K562 (cell line): ENCODE measurements around the gene ANGPTL3. TPM values are rescaled to one million over a fixed set of nuclear protein-coding genes. Genes with fewer than 3 reads are reported as not detected.
"Not testable (repeated sequence)": the region's sequence is repeated elsewhere in the genome, so short reads cannot be mapped to it uniquely, and the experiment has no call there.

Source experiments
- ATAC-seq: fragments of 200-7000 bp; cut with Tn5 transposase; 3 replicates; pipeline ENCODE4 v1.9.1; 2020; ENCODE audit warnings: moderate library complexity
- BruUV-seq: library from RNA; stranded (reverse); fragments of 400-500 nt; replicated peaks from 2 replicates; lab custom pipeline; 2021; lab: Mats Ljungman, UMichigan
- CTCF ChIA-PET: fragments of 300-600 bp; formaldehyde crosslinking; extraction: SDS; loops from one replicate; lab custom pipeline; 2021; ENCODE audit warnings: low intra/inter-chr PET ratio; lab: Yijun Ruan, JAX
- POLR2A ChIA-PET: fragments of 300-600, 350-650 bp; sonication (Branson Sonifier 250); formaldehyde crosslinking; extraction: SDS; loops from one replicate; lab custom pipeline; 2021; ENCODE audit warnings: antibody characterized with exemption, inconsistent platforms; lab: Yijun Ruan, JAX
- DNase-seq, 4 experiments: peaks; one replicate each; pipeline versions ENCODE4 v3.0.0 to v3.0.0-alpha.2; 2011 to 2018; ENCODE audit warnings: low spot score in 3 of 4, mixed read lengths in 3 of 4; ENCODE audit errors: extremely low read depth in 1 of 4
- FAIRE-seq: peaks from 2 replicates; lab custom pipeline; 2011; peaks lifted over from hg19 to GRCh38; lab: Jason Lieb, UNC
- H2AFZ ChIP-seq: 2 replicates; pipeline ENCODE4 v1.6.0; 2011; ENCODE audit warnings: low read depth, low read length, control low read depth, inconsistent platforms
- H3K27ac ChIP-seq: fragments of 200-600 bp; 3 replicates; pipeline ENCODE4 v1.8.0; 2011; ENCODE audit warnings: low read depth, mild to moderate bottlenecking, control low read depth, inconsistent platforms, low read length, moderate library complexity, mixed read lengths; ENCODE audit errors: extremely low read depth
- H3K27me3 ChIP-seq, 2 experiments: fragments of 300-600 bp in 1 of 2; 2 replicates in 1 of 2; 3 replicates in 1 of 2; pipeline versions ENCODE4 v1.6.0 to v1.8.0; 2011; ENCODE audit warnings: inconsistent platforms in 2 of 2, low read length in 2 of 2, mild to moderate bottlenecking in 1 of 2, mixed read lengths in 1 of 2, moderate library complexity in 1 of 2; ENCODE audit not compliant: control insufficient read depth in 2 of 2, insufficient read depth in 2 of 2
- H3K36me3 ChIP-seq: fragments of 300-600 bp; 3 replicates; pipeline ENCODE4 v1.8.0; 2011; ENCODE audit warnings: mild to moderate bottlenecking, low read length, inconsistent platforms; ENCODE audit not compliant: control insufficient read depth, insufficient read depth
- H3K4me1 ChIP-seq, 2 experiments: fragments of 200-600 bp in 1 of 2; replicated peaks in 1 of 2; 2 replicates in 1 of 2; 3 replicates in 1 of 2; pipeline versions ENCODE4 v1.5.1 to v1.8.0; 2011; ENCODE audit warnings: inconsistent platforms in 2 of 2, low read length in 2 of 2, mild to moderate bottlenecking in 1 of 2, mixed read lengths in 1 of 2, moderate library complexity in 1 of 2; ENCODE audit not compliant: control insufficient read depth in 2 of 2, insufficient read depth in 2 of 2
- H3K4me2 ChIP-seq: 2 replicates; pipeline ENCODE4 v1.6.1; 2011; ENCODE audit warnings: low read length, control low read depth, inconsistent platforms, mixed read lengths; ENCODE audit not compliant: insufficient read depth
- H3K4me3 ChIP-seq: fragments of 200-600 bp; sonication (generic), shearing (Covaris generic); 2 replicates; pipeline ENCODE4 v1.5.1; 2016; ENCODE audit warnings: control low read depth, inconsistent platforms
- H3K79me2 ChIP-seq: fragments of 200-600 bp; 3 replicates; pipeline ENCODE4 v1.8.0; 2011; ENCODE audit warnings: low read length, inconsistent platforms; ENCODE audit not compliant: control insufficient read depth, insufficient read depth
- H3K9ac ChIP-seq, 2 experiments: 2 replicates each; pipeline versions ENCODE4 v1.6.0 to v1.6.1; 2011; ENCODE audit warnings: low read depth in 2 of 2, low read length in 2 of 2, control low read depth in 1 of 2, inconsistent platforms in 1 of 2, mild to moderate bottlenecking in 1 of 2, mixed read lengths in 1 of 2; ENCODE audit not compliant: insufficient read depth in 1 of 2
- H3K9me1 ChIP-seq: one replicate; pipeline ENCODE4 v1.6.0; 2011; ENCODE audit warnings: inconsistent platforms, mild to moderate bottlenecking, low read length, moderate library complexity; ENCODE audit not compliant: control insufficient read depth, insufficient read depth
- H3K9me3 ChIP-seq: replicated peaks from 2 replicates; pipeline ENCODE4 v1.5.1; 2011; ENCODE audit warnings: low read depth, low read length, inconsistent platforms; ENCODE audit not compliant: control insufficient read depth, insufficient read depth
- H4K20me1 ChIP-seq: replicated peaks from 2 replicates; pipeline ENCODE4 v1.6.1; 2011; ENCODE audit warnings: low read length, inconsistent platforms, mixed read lengths; ENCODE audit not compliant: control insufficient read depth, insufficient read depth
- NFXL1 ChIP-seq: fragments of 450-650 bp; formaldehyde crosslinking; IDR thresholded peaks from 2 replicates; pipeline ENCODE4 v1.4.0; 2021; ENCODE audit warnings: mild to moderate bottlenecking
- SREBF2 ChIP-seq: sonication (generic); formaldehyde crosslinking; IDR thresholded peaks from 2 replicates; pipeline ENCODE4 v1.4.0; 2020; ENCODE audit warnings: mild to moderate bottlenecking, missing genetic modification reagents
- ZNF146 ChIP-seq: IDR thresholded peaks from one replicate; pipeline ENCODE4 v1.6.1; 2018; ENCODE audit warnings: missing compliant biosample characterization; ENCODE audit not compliant: unreplicated experiment
- WGBS: fragments of 100-300 bp; shearing (Covaris generic); methylation state at CpG from one replicate; pipeline ENCODE4 v1.1.6; 2016; ENCODE audit warnings: low coverage, mixed read lengths; ENCODE audit not compliant: insufficient coverage; ENCODE audit errors: missing lambda C conversion rate; 5-methylcytosine and 5-hydroxymethylcytosine counted together
- in situ Hi-C: fragments of 300-500 bp; cut with MboI; formaldehyde crosslinking; loops from 4 replicates; pipeline ENCODE4 v1.15.0; 2018; ENCODE audit warnings: inconsistent platforms, mixed read lengths
- intact Hi-C: fragments of 100-400 bp; cut with micrococcal nuclease; formaldehyde crosslinking; loops from 2 replicates; pipeline ENCODE4 v1.14.2; 2022
- polyA plus RNA-seq, 8 experiments: library from polyadenylated mRNA; depleted of rRNA in 4 of 8; stranded (reverse) in 5 of 8; unstranded in 3 of 8; fragments of >200 nt; fragmentation: Nextera tagmentation in 2 of 8; fragmentation: Illumina TruSeq in 1 of 8; extraction: Ambion mirVana in 2 of 8; extraction: Trizol in 1 of 8; gene quantifications; 2 replicates each; pipeline versions ENCODE4 v1.2.1 to v1.2.3, GENCODE V29; 2011 to 2014; ENCODE audit warnings: inconsistent platforms in 1 of 8, missing spikeins in 1 of 8
- total RNA-seq, 7 experiments: library from RNA; depleted of rRNA in 6 of 7; stranded (reverse); fragments of >200 nt in 6 of 7; fragmentation: Illumina TruSeq in 2 of 7; extraction: Trizol in 2 of 7; gene quantifications; 2 replicates each; pipeline versions ENCODE4 v1.2.1 to v1.2.3, GENCODE V29; 2011 to 2021; ENCODE audit warnings: low replicate concordance in 1 of 7

ANGPTL3 gene
- total and polyA plus RNA-seq, 9 of the 15 experiments (the other 6 are each of a cell fraction or from before 2014, with no cell fraction given): not detected

DNA sequence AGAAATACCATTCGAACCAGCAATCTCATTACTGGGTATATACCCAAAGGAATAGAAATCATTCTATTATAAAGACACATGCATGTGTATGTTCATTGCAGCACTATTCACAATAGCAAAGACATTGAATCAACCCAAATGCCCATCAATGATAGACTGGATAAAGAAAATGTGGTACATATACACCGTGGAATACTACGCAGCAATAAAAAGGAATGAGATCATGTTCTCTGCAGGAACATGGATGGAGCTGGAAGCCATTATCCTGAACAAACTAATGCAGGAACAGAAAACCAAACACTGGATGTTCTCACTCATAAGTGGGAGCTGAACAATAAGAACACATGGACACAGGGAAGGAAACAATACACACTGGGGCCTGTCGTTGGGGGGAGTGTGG is 25.8 kb upstream of the ANGPTL3 start:
- H3K4me1 ChIP-seq, H3K9me3 ChIP-seq, ATAC-seq, H3K9ac ChIP-seq, H3K9me1 ChIP-seq, H3K27me3 ChIP-seq, H3K79me2 ChIP-seq, BruUV-seq, H2AFZ ChIP-seq, H4K20me1 ChIP-seq, FAIRE-seq, DNase-seq, H3K36me3 ChIP-seq, H3K4me2 ChIP-seq, H3K27ac ChIP-seq, CTCF ChIA-PET, in situ Hi-C loops: not testable (repeated sequence)
- 66% methylated on average over 4 of the region's 4 CpGs for WGBS
- TF ChIP-seq ZNF146 (CRISPR knock-in tag): peak; percentile 57
- TF ChIP-seq, all 486 proteins: peak for 1; not testable (repeated sequence) for 485
- H3K4me3 ChIP-seq, POLR2A ChIA-PET, intact Hi-C loops: not testable (repeated sequence)

DNA sequence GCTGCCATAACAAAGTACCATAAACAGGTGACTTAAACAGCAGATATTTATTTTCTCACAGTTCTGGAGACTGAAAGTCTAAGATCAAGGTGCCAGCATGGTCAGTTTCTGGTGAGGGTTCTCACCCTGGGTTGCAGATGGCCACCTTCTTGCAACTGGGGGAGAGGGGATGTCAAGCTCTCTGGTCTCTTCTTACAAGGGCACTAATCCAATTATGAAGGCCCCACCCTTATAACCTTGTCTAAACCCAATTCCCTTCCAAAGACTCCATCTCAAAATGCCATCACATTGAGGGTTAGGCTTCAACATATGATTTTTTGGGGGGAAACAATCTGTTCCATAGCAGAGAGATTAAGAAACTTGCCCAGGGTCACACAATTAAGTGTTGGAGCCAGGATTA is 24.8 kb upstream of the ANGPTL3 start:
- DNase-seq: no peak
- CTCF ChIA-PET: no interaction called here
- Histone ChIP-seq H4K20me1 (no peaks in the 10 kb centered on the region), H3K9me3 (no peaks in the 10 kb centered on the region), H3K9ac (no peak overlapping the region), H3K4me1 (no peaks in the 10 kb centered on the region), H3K9me1 (no peaks in the 10 kb centered on the region), H3K79me2 (no peaks in the 10 kb centered on the region), H3K27ac (no peak overlapping the region), H2AFZ (no peak overlapping the region), H3K27me3 (no peaks in the 10 kb centered on the region), H3K36me3 (no peaks in the 10 kb centered on the region), H3K4me3 (no peak overlapping the region), H3K4me2 (no peak overlapping the region)
- no peak for ATAC-seq
- no peak for TF ChIP-seq NFXL1 (CRISPR knock-in tag)
- no peak for TF ChIP-seq SREBF2
- FAIRE-seq: no peak
- no TSS peak for BruUV-seq
- POLR2A ChIA-PET: no interaction called here
- in situ Hi-C loops (no loop called here), intact Hi-C loops (no loop called here)
